Subcutaneous preadipocyte (primary cell): ENCODE data around the gene MCFD2. TPM values are rescaled to one million over a fixed set of nuclear protein-coding genes. Genes with fewer than 3 reads are reported as not detected.

ENCODE experiments used
- small RNA-seq: library from RNA; depleted of rRNA; stranded (forward); fragments of <200 nt; gene quantifications from one replicate; pipeline ENCODE3, GENCODE V24; 2012
- total RNA-seq: library from RNA; depleted of rRNA; stranded (reverse); fragments of >200 nt; gene quantifications from 2 replicates; pipeline ENCODE4 v1.2.3, GENCODE V29; 2012

MCFD2 gene
- 100 and 140 TPM in 2 replicates for total RNA-seq

DNA sequence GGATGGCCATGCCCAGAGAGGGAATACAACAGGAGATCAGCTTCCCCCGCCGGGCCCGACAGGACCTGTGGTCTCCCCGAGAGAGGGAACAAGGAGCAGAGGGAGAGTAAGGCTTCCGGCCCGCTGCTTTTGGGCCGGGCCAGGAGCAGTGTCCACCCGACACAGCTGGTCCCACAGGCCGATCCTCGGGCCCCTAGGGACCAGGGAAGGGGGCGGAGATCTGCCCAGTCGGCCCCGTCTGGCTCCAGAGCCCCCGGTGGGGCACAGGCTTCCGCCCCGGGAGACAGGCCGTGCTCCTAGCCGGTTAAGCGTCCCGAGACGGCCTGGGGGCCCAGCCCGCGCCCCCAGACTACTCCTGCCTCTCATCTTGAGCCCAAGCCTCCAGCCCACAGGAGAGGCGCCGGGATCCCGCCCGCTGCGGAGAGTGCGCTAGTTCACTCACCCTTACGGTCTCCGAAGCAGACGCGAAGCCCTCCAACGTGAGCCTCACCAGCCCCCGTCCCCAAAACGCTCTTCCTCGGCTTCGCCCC, at the start of gene MCFD2:
MCFD2 (minus strand) TSS at position 526 of the 530 bp plus-strand sequence. CDS start 6,635 bp downstream, outside the sequence.

Small RNA genes within 50 kb of the gene (small RNA-seq; reads per million reads assigned to genes)
- not detected for gene AC093732.2

Other genes starting within 250 kb of the MCFD2 start
- 50.2 and 69.8 TPM in 2 replicates for gene SOCS5, start 216.5 kb downstream of the MCFD2 start, total RNA-seq
- gene TTC7A, start 25.4 kb upstream of the MCFD2 start, total RNA-seq = 30.5 and 36.9 TPM in 2 replicates
- gene STPG4, start 239.5 kb upstream of the MCFD2 start, total RNA-seq = under 0.01 and 0.20 TPM in 2 replicates